PC-3 (cell line): ENCODE results near the gene ARIH2. TPM values are rescaled to one million over a fixed set of nuclear protein-coding genes. Genes with fewer than 3 reads are reported as not detected.

Source experiments
- ATAC-seq: fragments of 200-7000 bp; cut with Tn5 transposase; 2 replicates; pipeline ENCODE4 v1.9.1; 2020; ENCODE audit warnings: mild to moderate bottlenecking, moderate library complexity
- BruUV-seq: library from RNA; stranded (reverse); fragments of 400-500 nt; replicated peaks from 2 replicates; lab custom pipeline; 2021; lab: Mats Ljungman, UMichigan
- CTCF ChIA-PET: fragments of 300-600 bp; sonication (Branson Sonifier 250); formaldehyde crosslinking; loops from one replicate; lab custom pipeline; 2022; ENCODE audit warnings: antibody characterized with exemption; lab: Charles Lee
- POLR2A ChIA-PET: fragments of 300-600 bp; sonication (Branson Sonifier 250); formaldehyde crosslinking; loops from one replicate; lab custom pipeline; 2022; ENCODE audit warnings: antibody characterized with exemption; ENCODE audit not compliant: unreplicated experiment; lab: Charles Lee
- DNase-seq: peaks from one replicate; pipeline ENCODE4 v3.0.0-alpha.2; 2015
- H2AFZ ChIP-seq: fragments of 300-600 bp; sonication (generic); 2 replicates; pipeline ENCODE4 v1.6.0; 2016; ENCODE audit warnings: antibody characterized with exemption, low read length
- H3F3A ChIP-seq: fragments of 300-600 bp; sonication (generic); one replicate; pipeline ENCODE4 v1.6.0; 2017; ENCODE audit warnings: antibody characterized with exemption, low read length, control low read depth, mild to moderate bottlenecking; ENCODE audit not compliant: unreplicated experiment
- H3K27ac ChIP-seq: fragments of 300-600 bp; sonication (generic); 2 replicates; pipeline ENCODE4 v1.5.1; 2016; ENCODE audit warnings: mild to moderate bottlenecking, low read length
- H3K27me3 ChIP-seq: fragments of 300-600 bp; sonication (generic); 2 replicates; pipeline ENCODE4 v1.6.1; 2016; ENCODE audit warnings: low read length, mixed read lengths
- H3K36me3 ChIP-seq: fragments of 300-600 bp; sonication (generic); 2 replicates; pipeline ENCODE4 v1.6.1; 2016; ENCODE audit warnings: low read depth, mixed run types, low read length, mixed read lengths
- H3K4me1 ChIP-seq: fragments of 300-600 bp; sonication (generic); 2 replicates; pipeline ENCODE4 v1.5.1; 2016; ENCODE audit warnings: low read length; ENCODE audit not compliant: insufficient read depth
- H3K4me2 ChIP-seq: fragments of 300-600 bp; sonication (generic); 2 replicates; pipeline ENCODE4 v1.6.0; 2016; ENCODE audit warnings: low read length
- H3K4me3 ChIP-seq: fragments of 300-600 bp; sonication (generic); 2 replicates; pipeline ENCODE4 v1.5.1; 2016; ENCODE audit warnings: mild to moderate bottlenecking, low read length, mixed read lengths
- H3K79me2 ChIP-seq: fragments of 300-600 bp; sonication (generic); 2 replicates; pipeline ENCODE4 v1.6.1; 2017; ENCODE audit warnings: low read length, mixed read lengths
- H3K9ac ChIP-seq: fragments of 300-600 bp; sonication (generic); 2 replicates; pipeline ENCODE4 v1.6.0; 2016; ENCODE audit warnings: mild to moderate bottlenecking, low read length
- H3K9me2 ChIP-seq: fragments of 300-600 bp; sonication (generic); replicated peaks from 2 replicates; pipeline ENCODE4 v1.6.1; 2016; ENCODE audit warnings: mixed run types, low read length, mixed read lengths
- H3K9me3 ChIP-seq: fragments of 300-600 bp; sonication (generic); 2 replicates; pipeline ENCODE4 v1.6.1; 2016; ENCODE audit warnings: low read length, mixed read lengths
- H4K20me1 ChIP-seq: fragments of 300-600 bp; sonication (generic); 2 replicates; pipeline ENCODE4 v1.6.1; 2016; ENCODE audit warnings: low read length, mixed read lengths
- EZH2 ChIP-seq: fragments of 300-600 bp; sonication (generic); IDR thresholded peaks from one replicate; pipeline ENCODE4 v1.6.1; 2017; ENCODE audit warnings: antibody characterized with exemption, mild to moderate bottlenecking, low read length; ENCODE audit not compliant: unreplicated experiment
- EZH2phosphoT487 ChIP-seq: fragments of 300-600 bp; sonication (generic); IDR thresholded peaks from 2 replicates; pipeline ENCODE4 v1.6.1; 2018; ENCODE audit warnings: mild to moderate bottlenecking, antibody characterized with exemption, low read length, borderline replicate concordance
- intact Hi-C: fragments of 100-400 bp; cut with micrococcal nuclease; formaldehyde crosslinking; loops from 2 replicates; pipeline ENCODE4 v1.9.0; 2023
- total RNA-seq: library from RNA; depleted of rRNA; stranded (reverse); fragments of >200 nt; gene quantifications from 2 replicates; pipeline ENCODE4 v1.2.3, GENCODE V29; 2014
- TF ChIP-seq, protein P1 (sequence below): fragments of 300-600 bp; sonication (generic); conservative IDR thresholded peaks from 2 replicates; pipeline ENCODE4 v1.5.1; 2017; ENCODE audit warnings: antibody characterized with exemption, low read depth, mild to moderate bottlenecking, low read length

ARIH2 gene
- total RNA-seq, 1 experiment from 2014 or later: 136 TPM

DNA sequence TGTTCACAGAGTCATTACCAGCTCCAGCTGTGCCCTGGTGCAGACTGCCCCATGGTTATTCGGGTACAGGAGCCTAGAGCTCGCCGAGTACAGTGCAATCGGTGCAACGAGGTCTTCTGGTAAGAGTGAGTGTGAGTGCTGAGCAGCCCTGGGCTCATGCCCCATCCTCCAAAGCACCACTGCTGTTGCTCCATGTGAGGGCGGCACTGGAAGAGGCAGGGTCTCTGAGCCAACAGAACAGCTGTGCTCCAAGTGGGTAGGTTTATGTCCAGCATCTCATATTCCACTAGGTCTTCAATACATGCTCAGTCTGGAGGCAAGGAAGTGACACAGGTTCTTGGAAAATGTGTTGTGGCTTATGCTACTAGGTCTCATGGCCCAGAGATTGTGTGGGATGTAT is 51.9 kb downstream of the ARIH2 start:
- TF ChIP-seq, protein P1, sequence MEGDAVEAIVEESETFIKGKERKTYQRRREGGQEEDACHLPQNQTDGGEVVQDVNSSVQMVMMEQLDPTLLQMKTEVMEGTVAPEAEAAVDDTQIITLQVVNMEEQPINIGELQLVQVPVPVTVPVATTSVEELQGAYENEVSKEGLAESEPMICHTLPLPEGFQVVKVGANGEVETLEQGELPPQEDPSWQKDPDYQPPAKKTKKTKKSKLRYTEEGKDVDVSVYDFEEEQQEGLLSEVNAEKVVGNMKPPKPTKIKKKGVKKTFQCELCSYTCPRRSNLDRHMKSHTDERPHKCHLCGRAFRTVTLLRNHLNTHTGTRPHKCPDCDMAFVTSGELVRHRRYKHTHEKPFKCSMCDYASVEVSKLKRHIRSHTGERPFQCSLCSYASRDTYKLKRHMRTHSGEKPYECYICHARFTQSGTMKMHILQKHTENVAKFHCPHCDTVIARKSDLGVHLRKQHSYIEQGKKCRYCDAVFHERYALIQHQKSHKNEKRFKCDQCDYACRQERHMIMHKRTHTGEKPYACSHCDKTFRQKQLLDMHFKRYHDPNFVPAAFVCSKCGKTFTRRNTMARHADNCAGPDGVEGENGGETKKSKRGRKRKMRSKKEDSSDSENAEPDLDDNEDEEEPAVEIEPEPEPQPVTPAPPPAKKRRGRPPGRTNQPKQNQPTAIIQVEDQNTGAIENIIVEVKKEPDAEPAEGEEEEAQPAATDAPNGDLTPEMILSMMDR: no peak
- no peak for TF ChIP-seq EZH2phosphoT487
- no peak for TF ChIP-seq EZH2
- no peak overlapping the region for H3K9ac ChIP-seq
- peaks cover 63% of the 10 kb centered on the region for H3K36me3 ChIP-seq
- BruUV-seq: no TSS peak
- ChIA-PET POLR2A (no interaction called here), CTCF (no interaction called here)
- intact Hi-C loops: no loop called here
- H3K27ac ChIP-seq: no peak overlapping the region
- H3K4me1 ChIP-seq: no peaks in the 10 kb centered on the region
- H3K9me3 ChIP-seq: no peaks in the 10 kb centered on the region
- no peaks in the 10 kb centered on the region for H4K20me1 ChIP-seq
- ATAC-seq (no peak), DNase-seq (no peak)
- H2AFZ ChIP-seq: no peak overlapping the region
- H3F3A ChIP-seq: no peaks in the 10 kb centered on the region
- no peak overlapping the region for H3K4me3 ChIP-seq
- no peaks in the 10 kb centered on the region for H3K9me2 ChIP-seq
- H3K79me2 ChIP-seq: no peaks in the 10 kb centered on the region
- no peaks in the 10 kb centered on the region for H3K27me3 ChIP-seq
- no peak overlapping the region for H3K4me2 ChIP-seq

DNA sequence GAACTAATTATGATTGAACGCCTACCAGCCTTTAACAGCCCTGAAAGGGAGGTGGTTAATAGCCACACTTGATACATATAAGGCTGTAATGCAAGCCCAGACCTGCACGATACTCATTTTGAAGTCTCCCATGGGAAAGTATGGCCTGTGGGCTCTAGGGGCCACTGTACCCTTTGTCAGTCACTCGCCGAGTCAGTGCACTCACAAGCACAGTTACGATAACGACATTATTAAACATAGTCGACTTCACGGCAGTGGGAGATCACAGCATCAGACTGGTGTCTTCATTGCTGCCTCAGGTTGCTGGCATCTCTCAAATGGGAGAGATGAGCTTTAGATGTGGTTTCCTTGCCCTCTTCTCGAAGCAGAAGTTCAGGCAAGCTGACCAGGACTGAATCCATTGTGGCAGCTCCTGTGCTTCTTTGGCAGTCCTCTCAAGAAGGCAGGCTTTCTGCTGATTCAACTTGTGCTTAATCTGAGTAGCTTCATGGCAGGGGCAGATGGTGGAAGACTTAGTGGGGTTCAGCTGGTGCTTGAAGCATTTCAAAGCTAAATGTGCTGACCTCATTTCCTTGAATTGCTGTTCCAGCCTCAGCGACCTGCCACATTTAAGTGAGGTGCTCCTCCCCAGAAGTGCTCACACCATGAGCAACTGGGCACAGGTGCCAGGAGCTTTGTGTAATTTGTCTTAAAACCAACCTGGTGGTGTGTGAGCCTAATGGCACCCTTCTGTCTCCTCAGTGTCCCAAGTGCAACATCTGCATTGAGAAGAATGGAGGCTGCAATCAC is 55.6 kb downstream of the ARIH2 start:
- Histone ChIP-seq H3K36me3 (peaks cover 59% of the 10 kb centered on the region), H3K9me2 (no peaks in the 10 kb centered on the region), H4K20me1 (no peaks in the 10 kb centered on the region), H3K4me3 (no peak overlapping the region), H3K9me3 (no peaks in the 10 kb centered on the region), H3K27me3 (no peaks in the 10 kb centered on the region), H3K4me1 (no peaks in the 10 kb centered on the region), H2AFZ (no peak overlapping the region), H3K79me2 (no peaks in the 10 kb centered on the region), H3F3A (no peaks in the 10 kb centered on the region), H3K27ac (no peak overlapping the region), H3K4me2 (no peak overlapping the region), H3K9ac (no peak overlapping the region)
- no TSS peak for BruUV-seq
- ChIA-PET POLR2A (interaction anchor here (0.6 kb wide), 1 partner anchor 672 kb away, joined by 4 read pairs; no protein-coding TSS in a partner anchor), CTCF (no interaction called here)
- TF ChIP-seq EZH2phosphoT487 (no peak), EZH2 (no peak)
- TF ChIP-seq, protein P1: no peak
- ATAC-seq (no peak), DNase-seq (no peak)
- intact Hi-C loops: no loop called here

DNA sequence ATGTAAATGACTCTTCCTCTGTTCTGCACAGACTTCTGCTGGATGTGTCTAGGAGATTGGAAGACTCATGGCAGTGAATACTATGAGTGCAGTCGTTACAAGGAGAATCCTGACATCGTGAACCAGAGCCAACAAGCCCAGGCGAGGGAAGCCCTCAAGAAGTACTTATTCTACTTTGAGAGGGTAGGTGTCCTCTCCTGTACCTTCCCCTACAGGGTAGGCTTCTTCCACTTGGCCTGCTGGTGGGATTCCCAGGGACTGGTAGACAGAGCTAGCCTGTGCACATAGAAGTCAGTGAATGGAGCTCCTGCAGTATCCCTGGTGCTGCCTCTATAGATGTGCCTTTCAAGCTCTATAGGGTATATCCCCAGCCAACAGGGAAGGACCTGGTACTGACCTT is 60.8 kb downstream of the ARIH2 start:
- no peak for ATAC-seq
- Histone ChIP-seq H3K9me2 (no peaks in the 10 kb centered on the region), H3K4me1 (no peaks in the 10 kb centered on the region), H3K9ac (no peak overlapping the region), H2AFZ (no peak overlapping the region), H3K79me2 (no peaks in the 10 kb centered on the region), H3F3A (no peaks in the 10 kb centered on the region), H3K27ac (no peak overlapping the region), H3K4me2 (no peak overlapping the region), H3K9me3 (no peaks in the 10 kb centered on the region), H4K20me1 (no peaks in the 10 kb centered on the region), H3K36me3 (peaks cover 47% of the 10 kb centered on the region), H3K27me3 (no peaks in the 10 kb centered on the region), H3K4me3 (no peak overlapping the region)
- BruUV-seq: no TSS peak
- DNase-seq: no peak
- intact Hi-C loops: no loop called here
- ChIA-PET POLR2A (interaction anchor here (0.5 kb wide), 1 partner anchor 244 kb away, joined by 10 read pairs; no protein-coding TSS in a partner anchor), CTCF (no interaction called here)
- TF ChIP-seq EZH2phosphoT487 (no peak), EZH2 (no peak)
- TF ChIP-seq, protein P1: no peak
